CD14-positive monocyte (primary cell): ENCODE results near the gene ARHGAP20. TPM values are rescaled to one million over a fixed set of nuclear protein-coding genes. Genes with fewer than 3 reads are reported as not detected.

Experiments used
- DNase-seq, 3 donors: peaks; one replicate each; pipeline ENCODE4 v3.0.0-alpha.2; 2011 to 2022
- H2AFZ ChIP-seq: 2 replicates; pipeline ENCODE4 v1.6.0; 2012; ENCODE audit warnings: mild to moderate bottlenecking, low read depth, low read length, inconsistent platforms; ENCODE audit not compliant: insufficient read depth, poor library complexity, severe bottlenecking
- H3K27ac ChIP-seq, 2 donors: 1 replicate in 1 of 2; 2 replicates in 1 of 2; pipeline ENCODE4 v1.5.1; 2012 to 2013; ENCODE audit warnings: low read length in 2 of 2, control low read depth in 1 of 2, inconsistent platforms in 1 of 2, low read depth in 1 of 2, mild to moderate bottlenecking in 1 of 2
- H3K27me3 ChIP-seq, 2 donors: one replicate each; pipeline versions ENCODE4 v1.6.0 to v1.6.1; 2011 to 2013; ENCODE audit warnings: low read length in 2 of 2; ENCODE audit not compliant: control insufficient read depth in 2 of 2, insufficient read depth in 2 of 2
- H3K36me3 ChIP-seq, 2 donors: replicated peaks in 1 of 2; 1 replicate in 1 of 2; 2 replicates in 1 of 2; pipeline versions ENCODE4 v1.5.1 to v1.6.1; 2012 to 2013; ENCODE audit warnings: low read length in 2 of 2, control low read depth in 1 of 2, inconsistent platforms in 1 of 2, mild to moderate bottlenecking in 1 of 2; ENCODE audit not compliant: insufficient read depth in 2 of 2, control insufficient read depth in 1 of 2
- H3K4me1 ChIP-seq, 2 donors: 1 replicate in 1 of 2; 2 replicates in 1 of 2; pipeline versions ENCODE4 v1.5.1 to v1.6.1; 2012 to 2013; ENCODE audit warnings: low read length in 2 of 2, control low read depth in 1 of 2, inconsistent platforms in 1 of 2, mild to moderate bottlenecking in 1 of 2, moderate library complexity in 1 of 2; ENCODE audit not compliant: insufficient read depth in 2 of 2, control insufficient read depth in 1 of 2
- H3K4me2 ChIP-seq: replicated peaks from 2 replicates; pipeline ENCODE3; 2012; ENCODE audit warnings: low read length, moderate library complexity, mild to moderate bottlenecking; ENCODE audit not compliant: poor library complexity, severe bottlenecking; ENCODE audit errors: extremely low read depth
- H3K4me3 ChIP-seq, 3 experiments: fragments of 200-600 bp in 1 of 3; sonication (generic) in 1 of 3; replicated peaks in 1 of 3; 1 replicate in 2 of 3; 2 replicates in 1 of 3; pipeline ENCODE4 v1.5.1; 2011 to 2013; ENCODE audit warnings: low read length in 3 of 3, mild to moderate bottlenecking in 3 of 3, control low read depth in 2 of 3, low read depth in 2 of 3, inconsistent platforms in 1 of 3, moderate library complexity in 1 of 3
- H3K79me2 ChIP-seq: 2 replicates; pipeline ENCODE4 v1.6.0; 2012; ENCODE audit warnings: mild to moderate bottlenecking, control low read depth, inconsistent platforms, low read length, moderate library complexity; ENCODE audit not compliant: insufficient read depth
- H3K9ac ChIP-seq: 2 replicates; pipeline ENCODE4 v1.6.0; 2017; ENCODE audit warnings: low read length, mild to moderate bottlenecking; ENCODE audit not compliant: insufficient read depth, poor library complexity, severe bottlenecking
- H3K9me3 ChIP-seq, 2 donors: replicated peaks in 1 of 2; 1 replicate in 1 of 2; 2 replicates in 1 of 2; pipeline versions ENCODE4 v1.5.1 to v1.6.1; 2012 to 2013; ENCODE audit warnings: low read length in 2 of 2, control low read depth in 1 of 2; ENCODE audit not compliant: control insufficient read depth in 1 of 2, insufficient read depth in 1 of 2
- H4K20me1 ChIP-seq: 2 replicates; pipeline ENCODE4 v1.6.0; 2012; ENCODE audit warnings: mild to moderate bottlenecking, low read length, control low read depth, moderate library complexity; ENCODE audit not compliant: insufficient read depth
- H3K27ac Mint-ChIP-seq, 7 donors: one replicate each; pipeline ENCODE4 v1.8.0; 2020; ENCODE audit warnings: mild to moderate bottlenecking in 7 of 7, mixed read lengths in 7 of 7, moderate library complexity in 6 of 7, inconsistent platforms in 2 of 7
- H3K27me3 Mint-ChIP-seq, 3 donors: one replicate each; pipeline ENCODE4 v1.8.0; 2021 to 2022; ENCODE audit warnings: low read depth in 3 of 3, mild to moderate bottlenecking in 3 of 3, mixed read lengths in 3 of 3, moderate library complexity in 3 of 3, inconsistent platforms in 1 of 3
- H3K36me3 Mint-ChIP-seq, 2 donors: one replicate each; pipeline ENCODE4 v1.8.0; 2020; ENCODE audit warnings: mixed read lengths in 2 of 2, inconsistent platforms in 1 of 2, mild to moderate bottlenecking in 1 of 2
- H3K4me1 Mint-ChIP-seq: one replicate; pipeline ENCODE4 v1.8.0; 2020; ENCODE audit warnings: mild to moderate bottlenecking, mixed read lengths
- H3K4me3 Mint-ChIP-seq, 2 donors: one replicate each; pipeline ENCODE4 v1.8.0; 2020; ENCODE audit warnings: mild to moderate bottlenecking in 2 of 2, mixed read lengths in 2 of 2, moderate library complexity in 1 of 2
- H3K9me3 Mint-ChIP-seq, 7 donors: one replicate each; pipeline ENCODE4 v1.8.0; 2020 to 2022; ENCODE audit warnings: mixed read lengths in 7 of 7, mild to moderate bottlenecking in 6 of 7, moderate library complexity in 6 of 7, inconsistent platforms in 2 of 7
- CTCF ChIP-seq: fragments of 200-600 bp; IDR thresholded peaks from one replicate; pipeline ENCODE4 v1.8.0; 2022; ENCODE audit warnings: antibody characterized with exemption, mild to moderate bottlenecking
- WGBS: methylation state at CpG from one replicate; pipeline ENCODE4 v1.1.5; 2013; ENCODE audit warnings: missing lambda C conversion rate; ENCODE audit not compliant: insufficient coverage; 5-methylcytosine and 5-hydroxymethylcytosine counted together
- intact Hi-C, 2 donors: fragments of 100-400 bp; cut with micrococcal nuclease; formaldehyde crosslinking; loops; one replicate each; pipeline versions ENCODE4 v1.15.0 to v1.15.1; 2023
- polyA plus RNA-seq, 3 donors: library from polyadenylated mRNA; depleted of rRNA in 1 of 3; unstranded in 2 of 3; stranded (reverse) in 1 of 3; fragments of 300-500 nt in 2 of 3; fragments of >200 nt in 1 of 3; fragmentation: Illumina TruSeq in 2 of 3; gene quantifications; 1 replicate in 2 of 3; 2 replicates in 1 of 3; pipeline ENCODE4 v1.2.3, GENCODE V29; 2012 to 2021

Gene ARHGAP20
- polyA plus RNA-seq, 3 donors: 0.04 TPM; not detected in 2

- no peaks in the 10 kb centered on the region for H3K4me1 Mint-ChIP-seq
- H3K27ac ChIP-seq: no peak overlapping the region
- intact Hi-C loops: no loop called here
- no peaks in the 10 kb centered on the region for H3K79me2 ChIP-seq
- H3K36me3 Mint-ChIP-seq: no peaks in the 10 kb centered on the region
- no peaks in the 10 kb centered on the region for H4K20me1 ChIP-seq
- H3K9ac ChIP-seq: no peak overlapping the region
- TF ChIP-seq CTCF: no peak
- H3K4me1 ChIP-seq: no peaks in the 10 kb centered on the region
- no peaks in the 10 kb centered on the region for H3K36me3 ChIP-seq
- DNase-seq: no peak
- WGBS: 100% methylated on average over 1 of the region's 1 CpG
- H3K4me3 Mint-ChIP-seq: no peak overlapping the region
- no peaks in the 10 kb centered on the region for H3K27me3 Mint-ChIP-seq
- H3K4me2 ChIP-seq: no peak overlapping the region
- no peaks in the 10 kb centered on the region for H3K27me3 ChIP-seq
- no peaks in the 10 kb centered on the region for H3K9me3 Mint-ChIP-seq
- H3K9me3 ChIP-seq: no peaks in the 10 kb centered on the region
- no peak overlapping the region for H2AFZ ChIP-seq
- H3K27ac Mint-ChIP-seq: no peak overlapping the region
- no peak overlapping the region for H3K4me3 ChIP-seq
Measured at GRCh38 chr11:110587129-110587528, 125.1 kb downstream of the ARHGAP20 start.

DNA sequence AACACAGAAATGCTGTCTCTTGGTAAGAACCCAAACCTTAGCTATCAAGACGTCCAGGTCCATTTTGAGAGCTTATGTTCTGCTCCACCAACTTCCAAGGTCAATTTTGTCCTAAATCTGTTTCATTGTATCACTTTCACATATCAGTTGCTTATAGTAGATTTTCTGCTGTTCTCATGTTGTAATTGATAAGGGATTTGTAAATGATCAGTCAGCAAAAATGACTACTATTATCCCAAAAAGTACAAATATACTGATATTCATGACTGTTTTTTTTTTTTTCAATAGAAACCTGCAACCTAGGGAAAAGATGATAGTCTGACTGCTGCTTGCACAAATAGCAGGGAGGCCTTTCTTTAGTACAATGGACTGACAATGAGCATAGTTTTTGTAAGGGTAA is 128.1 kb downstream of the ARHGAP20 start:
- Histone ChIP-seq H3K36me3 (no peaks in the 10 kb centered on the region), H3K9ac (no peak overlapping the region), H3K4me2 (no peak overlapping the region), H3K4me3 (no peak overlapping the region), H3K27me3 (no peaks in the 10 kb centered on the region), H3K27ac (no peak overlapping the region), H3K79me2 (no peaks in the 10 kb centered on the region), H3K9me3 (no peaks in the 10 kb centered on the region), H4K20me1 (no peaks in the 10 kb centered on the region), H2AFZ (no peak overlapping the region), H3K4me1 (no peaks in the 10 kb centered on the region)
- H3K36me3 Mint-ChIP-seq: no peaks in the 10 kb centered on the region
- H3K27ac Mint-ChIP-seq: no peak overlapping the region
- no CpG with 5 or more reads among the region's 1 CpG for WGBS
- intact Hi-C loops: no loop called here
- H3K4me3 Mint-ChIP-seq: no peak overlapping the region
- H3K4me1 Mint-ChIP-seq: no peaks in the 10 kb centered on the region
- no peak for DNase-seq
- H3K27me3 Mint-ChIP-seq: no peaks in the 10 kb centered on the region
- no peak for TF ChIP-seq CTCF
- H3K9me3 Mint-ChIP-seq: no peaks in the 10 kb centered on the region
